Stimulated activated naive CD4-positive, alpha-beta T cell treated with Interleukin-2 at 50 U/mL for 16 hours (primary cell): ENCODE measurements around the gene NTRK3.

ENCODE experiments used
- DNase-seq: peaks from one replicate; lab custom pipeline; 2025; lab: John Stamatoyannopoulos, UW

NTRK3 gene

GRCh38 chr15:87816811-87817210 lies 439.7 kb downstream of the NTRK3 start:
- DNase-seq, result no peak

DNA sequence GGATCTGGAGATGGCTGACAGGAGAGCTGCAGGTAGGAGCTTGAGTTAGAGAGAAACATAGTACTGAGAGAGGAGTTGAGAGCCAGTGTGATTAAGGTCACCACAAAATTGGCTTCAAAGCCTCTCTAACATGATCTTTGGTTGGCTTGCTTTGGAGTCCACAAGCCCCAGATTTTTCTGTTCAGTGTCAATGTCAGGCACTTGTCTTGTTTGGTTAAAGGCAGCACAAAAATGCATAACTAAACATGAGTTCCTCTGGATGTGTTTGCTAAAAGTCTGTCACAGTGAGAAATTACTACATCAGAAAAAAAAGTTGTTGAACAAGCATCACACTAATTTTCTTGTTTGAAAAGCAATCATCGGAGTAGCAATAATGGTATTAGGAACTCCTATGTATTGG lies 440.5 kb downstream of the NTRK3 start:
- DNase-seq, result no peak
